ENCODE results near the gene PLA2G2C.

DNA sequence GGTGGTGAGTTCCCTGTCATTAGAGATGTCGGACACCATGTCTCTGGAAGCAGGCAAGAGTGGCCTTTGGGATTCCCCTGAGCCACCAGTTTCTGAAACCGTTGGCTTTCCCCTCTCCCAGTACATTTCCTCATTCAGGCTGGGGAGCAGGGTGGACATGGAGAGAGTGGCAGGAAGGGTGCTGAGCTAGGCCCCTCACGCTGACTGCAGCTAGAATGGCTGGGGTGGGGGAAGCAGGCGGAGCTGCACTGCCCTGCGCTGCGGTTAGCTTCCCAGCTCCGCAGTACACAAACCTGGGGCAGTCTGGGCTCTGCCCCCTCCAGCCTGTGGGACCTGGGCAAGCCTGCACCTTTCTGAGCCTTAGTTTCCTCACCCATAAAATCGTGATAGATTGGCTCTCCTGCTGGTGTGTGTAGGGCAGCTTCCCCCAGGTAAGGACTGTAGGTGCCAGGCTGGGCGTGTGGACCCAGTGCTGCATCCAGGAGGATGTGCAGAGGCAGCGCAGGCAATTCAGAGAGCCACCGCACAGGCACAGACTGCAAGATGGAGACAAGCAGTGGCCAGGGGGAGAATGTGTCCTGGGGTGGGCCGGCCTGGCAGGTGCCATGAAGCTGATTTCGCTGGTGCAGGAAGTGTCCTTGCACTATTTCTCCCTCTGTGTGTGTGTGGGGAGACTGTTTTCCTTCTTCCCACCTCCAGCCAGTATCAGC, 44.2 kb downstream of the PLA2G2C start:
- TF ChIP-seq, protein P1, sequence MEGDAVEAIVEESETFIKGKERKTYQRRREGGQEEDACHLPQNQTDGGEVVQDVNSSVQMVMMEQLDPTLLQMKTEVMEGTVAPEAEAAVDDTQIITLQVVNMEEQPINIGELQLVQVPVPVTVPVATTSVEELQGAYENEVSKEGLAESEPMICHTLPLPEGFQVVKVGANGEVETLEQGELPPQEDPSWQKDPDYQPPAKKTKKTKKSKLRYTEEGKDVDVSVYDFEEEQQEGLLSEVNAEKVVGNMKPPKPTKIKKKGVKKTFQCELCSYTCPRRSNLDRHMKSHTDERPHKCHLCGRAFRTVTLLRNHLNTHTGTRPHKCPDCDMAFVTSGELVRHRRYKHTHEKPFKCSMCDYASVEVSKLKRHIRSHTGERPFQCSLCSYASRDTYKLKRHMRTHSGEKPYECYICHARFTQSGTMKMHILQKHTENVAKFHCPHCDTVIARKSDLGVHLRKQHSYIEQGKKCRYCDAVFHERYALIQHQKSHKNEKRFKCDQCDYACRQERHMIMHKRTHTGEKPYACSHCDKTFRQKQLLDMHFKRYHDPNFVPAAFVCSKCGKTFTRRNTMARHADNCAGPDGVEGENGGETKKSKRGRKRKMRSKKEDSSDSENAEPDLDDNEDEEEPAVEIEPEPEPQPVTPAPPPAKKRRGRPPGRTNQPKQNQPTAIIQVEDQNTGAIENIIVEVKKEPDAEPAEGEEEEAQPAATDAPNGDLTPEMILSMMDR (IDR thresholded peaks at IDR 0.05) = no peak
- no peak for TF ChIP-seq POLR2A (IDR thresholded peaks at IDR 0.05)
- TF ChIP-seq POLR2AphosphoS5 (IDR thresholded peaks at IDR 0.05; ENCODE audit: insufficient read depth in 1 of 2, low read depth in 1 of 2) = no peak

Data from vagina (tissue), 2 donors.